Measurements from ENCODE around the gene LRRC8B. TPM values are rescaled to one million over a fixed set of nuclear protein-coding genes. Genes with fewer than 3 reads are reported as not detected.

The LRRC8B gene
- total and polyA plus RNA-seq, 2 of the 13 experiments (the other 11 are each of a cell fraction or from before 2014, with no cell fraction given), result 4.9 to 7.6 TPM

DNA sequence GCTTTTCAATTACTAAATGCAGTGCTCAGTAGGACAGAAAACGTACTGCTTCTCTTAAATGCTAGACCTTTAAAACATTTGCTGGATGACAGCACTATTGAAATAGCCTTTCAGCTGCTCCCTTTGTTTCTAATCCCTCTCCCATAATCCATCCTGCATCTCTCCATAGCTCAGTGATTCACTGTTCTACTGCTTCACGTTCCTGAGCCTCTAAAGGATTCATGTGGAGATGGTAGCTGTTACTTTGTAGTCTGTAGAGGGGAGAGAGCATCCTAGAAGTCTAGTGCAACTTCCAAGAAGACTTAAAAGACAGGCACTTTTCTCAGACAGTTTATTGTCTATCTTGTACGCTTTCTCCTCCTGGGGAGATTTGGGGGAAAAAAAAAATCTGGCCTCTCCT lies 51.4 kb downstream of the LRRC8B start:
- H3K4me2 ChIP-seq (ENCODE audit: low read depth, low read length), result no peak overlapping the region
- WGBS (ENCODE audit: low lambda C conversion rate), result 93% methylated on average over 3 of the region's 3 CpGs
- no peaks in the 10 kb centered on the region for H4K20me1 ChIP-seq (ENCODE audit: insufficient read depth, low read length)
- ATAC-seq (no peak), DNase-seq (ENCODE audit: low spot score) (no peak), FAIRE-seq (no peak)
- H3K79me2 ChIP-seq (ENCODE audit: insufficient read depth, low read length), result no peaks in the 10 kb centered on the region
- no peak overlapping the region for H3K9ac ChIP-seq (ENCODE audit: insufficient read depth, low read depth, low read length)
- no peaks in the 10 kb centered on the region for H3K9me3 ChIP-seq (ENCODE audit: low read length)
- no peak overlapping the region for H3K27ac ChIP-seq (ENCODE audit: extremely low read length, insufficient read depth, low read length)
- no TSS peak for BruUV-seq (replicated peaks)
- ChIA-PET CTCF (ENCODE audit: low intra/inter-chr PET ratio, low total read pairs) (no interaction called here), POLR2A (no interaction called here)
- H3K27me3 ChIP-seq (ENCODE audit: control insufficient read depth in 1 of 2, insufficient read depth in 2 of 2, low read length in 2 of 2), result no peaks in the 10 kb centered on the region
- TF ChIP-seq, protein P1, sequence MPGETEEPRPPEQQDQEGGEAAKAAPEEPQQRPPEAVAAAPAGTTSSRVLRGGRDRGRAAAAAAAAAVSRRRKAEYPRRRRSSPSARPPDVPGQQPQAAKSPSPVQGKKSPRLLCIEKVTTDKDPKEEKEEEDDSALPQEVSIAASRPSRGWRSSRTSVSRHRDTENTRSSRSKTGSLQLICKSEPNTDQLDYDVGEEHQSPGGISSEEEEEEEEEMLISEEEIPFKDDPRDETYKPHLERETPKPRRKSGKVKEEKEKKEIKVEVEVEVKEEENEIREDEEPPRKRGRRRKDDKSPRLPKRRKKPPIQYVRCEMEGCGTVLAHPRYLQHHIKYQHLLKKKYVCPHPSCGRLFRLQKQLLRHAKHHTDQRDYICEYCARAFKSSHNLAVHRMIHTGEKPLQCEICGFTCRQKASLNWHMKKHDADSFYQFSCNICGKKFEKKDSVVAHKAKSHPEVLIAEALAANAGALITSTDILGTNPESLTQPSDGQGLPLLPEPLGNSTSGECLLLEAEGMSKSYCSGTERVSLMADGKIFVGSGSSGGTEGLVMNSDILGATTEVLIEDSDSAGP (CRISPR knock-in tag; IDR thresholded peaks at IDR 0.05; ENCODE audit: borderline replicate concordance), result no peak
- TF ChIP-seq ZNF343 (CRISPR knock-in tag; IDR thresholded peaks at IDR 0.05) (no peak), ZNF543 (CRISPR knock-in tag; IDR thresholded peaks at IDR 0.05) (no peak), KAT2B (IDR thresholded peaks at IDR 0.05; ENCODE audit: borderline replicate concordance, low read depth, low read length) (no peak), ZNF296 (CRISPR knock-in tag; conservative IDR thresholded peaks at IDR 0.05) (no peak), SMARCE1 (IDR thresholded peaks at IDR 0.05; ENCODE audit: borderline replicate concordance) (no peak), IRX3 (CRISPR knock-in tag; IDR thresholded peaks at IDR 0.05; ENCODE audit: borderline replicate concordance, low read depth) (no peak), ZNF333 (CRISPR knock-in tag; IDR thresholded peaks at IDR 0.05; ENCODE audit: borderline replicate concordance) (no peak), HIVEP1 (CRISPR knock-in tag; IDR thresholded peaks at IDR 0.05) (no peak), KDM1A (CRISPR knock-in tag; IDR thresholded peaks at IDR 0.05) (no peak), ZNF572 (CRISPR knock-in tag; IDR thresholded peaks at IDR 0.05) (no peak)
- TF ChIP-seq, protein P2, sequence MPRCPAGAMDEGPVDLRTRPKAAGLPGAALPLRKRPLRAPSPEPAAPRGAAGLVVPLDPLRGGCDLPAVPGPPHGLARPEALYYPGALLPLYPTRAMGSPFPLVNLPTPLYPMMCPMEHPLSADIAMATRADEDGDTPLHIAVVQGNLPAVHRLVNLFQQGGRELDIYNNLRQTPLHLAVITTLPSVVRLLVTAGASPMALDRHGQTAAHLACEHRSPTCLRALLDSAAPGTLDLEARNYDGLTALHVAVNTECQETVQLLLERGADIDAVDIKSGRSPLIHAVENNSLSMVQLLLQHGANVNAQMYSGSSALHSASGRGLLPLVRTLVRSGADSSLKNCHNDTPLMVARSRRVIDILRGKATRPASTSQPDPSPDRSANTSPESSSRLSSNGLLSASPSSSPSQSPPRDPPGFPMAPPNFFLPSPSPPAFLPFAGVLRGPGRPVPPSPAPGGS (CRISPR knock-in tag; IDR thresholded peaks at IDR 0.05), result no peak
- TF ChIP-seq, protein P3, sequence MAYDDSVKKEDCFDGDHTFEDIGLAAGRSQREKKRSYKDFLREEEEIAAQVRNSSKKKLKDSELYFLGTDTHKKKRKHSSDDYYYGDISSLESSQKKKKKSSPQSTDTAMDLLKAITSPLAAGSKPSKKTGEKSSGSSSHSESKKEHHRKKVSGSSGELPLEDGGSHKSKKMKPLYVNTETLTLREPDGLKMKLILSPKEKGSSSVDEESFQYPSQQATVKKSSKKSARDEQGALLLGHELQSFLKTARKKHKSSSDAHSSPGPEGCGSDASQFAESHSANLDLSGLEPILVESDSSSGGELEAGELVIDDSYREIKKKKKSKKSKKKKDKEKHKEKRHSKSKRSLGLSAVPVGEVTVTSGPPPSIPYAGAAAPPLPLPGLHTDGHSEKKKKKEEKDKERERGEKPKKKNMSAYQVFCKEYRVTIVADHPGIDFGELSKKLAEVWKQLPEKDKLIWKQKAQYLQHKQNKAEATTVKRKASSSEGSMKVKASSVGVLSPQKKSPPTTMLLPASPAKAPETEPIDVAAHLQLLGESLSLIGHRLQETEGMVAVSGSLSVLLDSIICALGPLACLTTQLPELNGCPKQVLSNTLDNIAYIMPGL (CRISPR knock-in tag; IDR thresholded peaks at IDR 0.05; ENCODE audit: borderline replicate concordance in 1 of 2, low read depth in 1 of 2), result no peak
- TF ChIP-seq, protein P4, sequence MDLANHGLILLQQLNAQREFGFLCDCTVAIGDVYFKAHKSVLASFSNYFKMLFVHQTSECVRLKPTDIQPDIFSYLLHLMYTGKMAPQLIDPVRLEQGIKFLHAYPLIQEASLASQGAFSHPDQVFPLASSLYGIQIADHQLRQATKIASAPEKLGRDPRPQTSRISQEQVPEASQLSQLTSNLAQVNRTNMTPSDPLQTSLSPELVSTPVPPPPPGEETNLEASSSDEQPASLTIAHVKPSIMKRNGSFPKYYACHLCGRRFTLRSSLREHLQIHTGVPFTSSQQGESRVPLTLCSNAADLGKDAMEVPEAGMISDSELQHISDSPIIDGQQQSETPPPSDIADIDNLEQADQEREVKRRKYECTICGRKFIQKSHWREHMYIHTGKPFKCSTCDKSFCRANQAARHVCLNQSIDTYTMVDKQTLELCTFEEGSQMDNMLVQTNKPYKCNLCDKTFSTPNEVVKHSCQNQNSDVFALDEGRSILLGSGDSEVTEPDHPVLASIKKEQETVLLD (CRISPR knock-in tag; IDR thresholded peaks at IDR 0.05; ENCODE audit: low read depth), result no peak
- in situ Hi-C loops (cut with HindIII; ENCODE audit: extremely low pct_ligation_motif_present, low pct_unique_long_range_greater_than_20kb) (no loop called here), intact Hi-C loops (cut with micrococcal nuclease; ENCODE audit: unreplicated experiment) (no loop called here)
- no peak overlapping the region for H2AFZ ChIP-seq (ENCODE audit: low read length)
- H3K36me3 ChIP-seq (replicated peaks in 1 of 2; ENCODE audit: control insufficient read depth in 1 of 2, insufficient read depth in 2 of 2, low read length in 2 of 2), result peaks cover 2 to 14% of the 10 kb centered on the region in 2 experiments; a peak in 3 of 5 replicates
- peaks cover 13% of the 10 kb centered on the region for H3K4me1 ChIP-seq (ENCODE audit: insufficient read depth, low read length)
- no peak overlapping the region for H3K4me3 ChIP-seq (replicated peaks in 1 of 3; ENCODE audit: insufficient read depth in 1 of 3, low read depth in 2 of 3, low read length in 3 of 3)
